Neural cell (in vitro differentiated cells): ENCODE measurements around the gene DPP6. TPM values are rescaled to one million over a fixed set of nuclear protein-coding genes. Genes with fewer than 3 reads are reported as not detected.

Experiments used
- H2AFZ ChIP-seq: fragments of 200-600, 300-800 bp; sonication (generic), shearing (Covaris generic); 2 replicates; pipeline ENCODE4 v1.6.0; 2014; ENCODE audit warnings: low read depth, mild to moderate bottlenecking, antibody characterized with exemption, low read length, moderate library complexity
- H3F3A ChIP-seq: fragments of 200-600 bp; shearing (Covaris generic); 2 replicates; pipeline ENCODE4 v1.6.1; 2016; ENCODE audit warnings: mild to moderate bottlenecking, moderate library complexity, mixed read lengths, antibody characterized with exemption, low read length; ENCODE audit not compliant: insufficient read depth, poor library complexity, severe bottlenecking
- H3K27ac ChIP-seq: fragments of 200-600, 300-800 bp; sonication (generic), shearing (Covaris generic); 2 replicates; pipeline ENCODE4 v1.5.1; 2014; ENCODE audit warnings: mild to moderate bottlenecking, low read length, moderate library complexity
- H3K27me3 ChIP-seq: fragments of 300-800, 200-600 bp; sonication (generic), shearing (Covaris generic); 2 replicates; pipeline ENCODE4 v1.6.0; 2014; ENCODE audit warnings: mild to moderate bottlenecking, low read depth, low read length, moderate library complexity; ENCODE audit not compliant: insufficient read depth
- H3K36me3 ChIP-seq: fragments of 300-800, 200-600 bp; sonication (generic), shearing (Covaris generic); 2 replicates; pipeline ENCODE4 v1.5.1; 2014; ENCODE audit warnings: mild to moderate bottlenecking, antibody characterized with exemption, low read length, moderate library complexity; ENCODE audit not compliant: insufficient read depth
- H3K4me2 ChIP-seq: fragments of 300-800, 200-600 bp; sonication (generic), shearing (Covaris generic); 2 replicates; pipeline ENCODE4 v1.6.0; 2014; ENCODE audit warnings: mild to moderate bottlenecking, low read length
- H3K4me3 ChIP-seq: fragments of 300-800, 200-600 bp; sonication (generic), shearing (Covaris generic); 2 replicates; pipeline ENCODE4 v1.5.1; 2014; ENCODE audit warnings: mild to moderate bottlenecking, low read length, moderate library complexity
- H3K79me2 ChIP-seq: fragments of 200-600 bp; shearing (Covaris generic); replicated peaks from 2 replicates; pipeline ENCODE4 v1.6.0; 2014; ENCODE audit warnings: mild to moderate bottlenecking, low read length, moderate library complexity; ENCODE audit not compliant: insufficient read depth
- H3K9ac ChIP-seq: fragments of 300-800, 200-600 bp; sonication (generic), shearing (Covaris generic); 2 replicates; pipeline ENCODE4 v1.6.1; 2016; ENCODE audit warnings: mild to moderate bottlenecking, low read length, mixed read lengths
- H3K9me2 ChIP-seq: fragments of 200-600 bp; shearing (Covaris generic); 2 replicates; pipeline ENCODE4 v1.6.1; 2016; ENCODE audit warnings: mild to moderate bottlenecking, low read length, mixed read lengths; ENCODE audit not compliant: insufficient read depth
- H3K9me3 ChIP-seq: fragments of 200-600, 300-800 bp; sonication (generic), shearing (Covaris generic); 2 replicates; pipeline ENCODE4 v1.6.1; 2016; ENCODE audit warnings: mild to moderate bottlenecking, mixed run types, low read length, moderate library complexity, mixed read lengths
- H4K20me1 ChIP-seq: fragments of 200-600 bp; shearing (Covaris generic); 2 replicates; pipeline ENCODE4 v1.6.1; 2016; ENCODE audit warnings: mild to moderate bottlenecking, mixed run types; ENCODE audit not compliant: insufficient read depth
- CTCF ChIP-seq: fragments of 450-650 bp; IDR thresholded peaks from 2 replicates; pipeline ENCODE4 v1.5.1; 2014; ENCODE audit warnings: antibody characterized with exemption, mild to moderate bottlenecking, moderate library complexity; ENCODE audit not compliant: poor library complexity, severe bottlenecking
- EP300 ChIP-seq: fragments of 450-650 bp; conservative IDR thresholded peaks from 2 replicates; pipeline ENCODE4 v1.6.1; 2014; ENCODE audit warnings: antibody characterized with exemption, mild to moderate bottlenecking, moderate library complexity; ENCODE audit not compliant: poor library complexity, severe bottlenecking
- EZH2 ChIP-seq: fragments of 200-600, 300-800 bp; shearing (Covaris generic), sonication (generic); IDR thresholded peaks from 2 replicates; pipeline ENCODE4 v1.6.1; 2014; ENCODE audit warnings: antibody characterized with exemption, low read length, borderline replicate concordance, mild to moderate bottlenecking; ENCODE audit not compliant: insufficient read depth, poor library complexity, severe bottlenecking
- MXI1 ChIP-seq: fragments of 450-650 bp; conservative IDR thresholded peaks from 2 replicates; pipeline ENCODE4 v1.6.1; 2014; ENCODE audit warnings: antibody characterized with exemption, mild to moderate bottlenecking; ENCODE audit not compliant: poor library complexity, severe bottlenecking
- POLR2AphosphoS5 ChIP-seq: IDR thresholded peaks from 2 replicates; pipeline ENCODE4 v1.6.1; 2012
- RAD21 ChIP-seq: fragments of 450-650 bp; conservative IDR thresholded peaks from 2 replicates; pipeline ENCODE4 v1.6.1; 2014; ENCODE audit warnings: antibody characterized with exemption, mild to moderate bottlenecking, moderate library complexity
- REST ChIP-seq: IDR thresholded peaks from 2 replicates; pipeline ENCODE4 v1.6.1; 2012; ENCODE audit warnings: borderline replicate concordance
- SMC3 ChIP-seq: fragments of 450-650 bp; conservative IDR thresholded peaks from 2 replicates; pipeline ENCODE4 v1.6.1; 2014; ENCODE audit warnings: antibody characterized with exemption, mild to moderate bottlenecking, moderate library complexity; ENCODE audit not compliant: poor library complexity
- TAF1 ChIP-seq: IDR thresholded peaks from 2 replicates; pipeline ENCODE4 v1.6.1; 2012; ENCODE audit warnings: low read depth
- polyA plus RNA-seq: library from polyadenylated mRNA; depleted of rRNA; stranded (reverse); fragments of >200 nt; gene quantifications from 2 replicates; pipeline ENCODE4 v1.2.3, GENCODE V29; 2014

DPP6 gene
- polyA plus RNA-seq, 1 donor from 2014 or later: 20.4 TPM

GRCh38 chr7:154774303-154774969 is 722.2 kb downstream of the DPP6 start:
- no peaks in the 10 kb centered on the region for H3F3A ChIP-seq
- no peak overlapping the region for H2AFZ ChIP-seq
- H3K4me3 ChIP-seq: no peak overlapping the region
- H4K20me1 ChIP-seq: no peaks in the 10 kb centered on the region
- H3K27me3 ChIP-seq: no peaks in the 10 kb centered on the region
- H3K36me3 ChIP-seq: no peaks in the 10 kb centered on the region
- no peak overlapping the region for H3K27ac ChIP-seq
- TF ChIP-seq REST (no peak), RAD21 (no peak), TAF1 (no peak), SMC3 (no peak), MXI1 (no peak), CTCF (no peak), EP300 (no peak), POLR2AphosphoS5 (no peak), EZH2 (no peak)
- no peak overlapping the region for H3K4me2 ChIP-seq
- no peaks in the 10 kb centered on the region for H3K79me2 ChIP-seq
- H3K9me2 ChIP-seq: no peaks in the 10 kb centered on the region
- no peak overlapping the region for H3K9ac ChIP-seq
- H3K9me3 ChIP-seq: no peaks in the 10 kb centered on the region

- H3K4me2 ChIP-seq: no peak overlapping the region
- H3K27ac ChIP-seq: no peak overlapping the region
- TF ChIP-seq EZH2 (no peak), RAD21 (no peak), SMC3 (no peak), CTCF (no peak), REST (no peak), TAF1 (no peak), EP300 (no peak), POLR2AphosphoS5 (no peak), MXI1 (no peak)
- no peaks in the 10 kb centered on the region for H3K9me2 ChIP-seq
- no peaks in the 10 kb centered on the region for H4K20me1 ChIP-seq
- no peaks in the 10 kb centered on the region for H3F3A ChIP-seq
- no peaks in the 10 kb centered on the region for H3K36me3 ChIP-seq
- no peak overlapping the region for H3K9ac ChIP-seq
- no peak overlapping the region for H3K4me3 ChIP-seq
- H3K79me2 ChIP-seq: no peaks in the 10 kb centered on the region
- H3K27me3 ChIP-seq: no peaks in the 10 kb centered on the region
- no peaks in the 10 kb centered on the region for H3K9me3 ChIP-seq
- no peak overlapping the region for H2AFZ ChIP-seq
Measured at GRCh38 chr7:154775681-154776080, 723.5 kb downstream of the DPP6 start.
